HG02840 (cell line): Measurements from ENCODE around the gene MPZL2.

Experiments
- ATAC-seq: cut with Tn5 transposase; IDR thresholded peaks from one replicate; pipeline ENCODE4 v1.9.1; 2021; ENCODE audit warnings: mild to moderate bottlenecking, moderate library complexity, moderate number of reproducible peaks; ENCODE audit not compliant: unreplicated experiment, low FRiP score

The MPZL2 gene

GRCh38 chr11:118223570-118223969 lies 40.5 kb downstream of the MPZL2 start:
- ATAC-seq = no peak

GRCh38 chr11:118222437-118222836 lies 41.7 kb downstream of the MPZL2 start:
- ATAC-seq = no peak

GRCh38 chr11:118221419-118221818 lies 42.7 kb downstream of the MPZL2 start:
- no peak for ATAC-seq

GRCh38 chr11:118219732-118220131 lies 44.4 kb downstream of the MPZL2 start:
- ATAC-seq = no peak

GRCh38 chr11:118219244-118219643 lies 44.9 kb downstream of the MPZL2 start:
- no peak for ATAC-seq

GRCh38 chr11:118217575-118217974 lies 46.5 kb downstream of the MPZL2 start:
- ATAC-seq = no peak

GRCh38 chr11:118216621-118217481 lies 47.2 kb downstream of the MPZL2 start:
- peak; percentile 46 for ATAC-seq

GRCh38 chr11:118215765-118216164 lies 48.3 kb downstream of the MPZL2 start:
- ATAC-seq = no peak

GRCh38 chr11:118215262-118215661 lies 48.8 kb downstream of the MPZL2 start:
- ATAC-seq = no peak

GRCh38 chr11:118214210-118214914 lies 49.7 kb downstream of the MPZL2 start:
- ATAC-seq = no peak

GRCh38 chr11:118213781-118214180 lies 50.3 kb downstream of the MPZL2 start:
- no peak for ATAC-seq

GRCh38 chr11:118213201-118213600 lies 50.9 kb downstream of the MPZL2 start:
- ATAC-seq = no peak

- no peak for ATAC-seq
Measured at GRCh38 chr11:118212781-118213191, 51.3 kb downstream of the MPZL2 start.

GRCh38 chr11:118212131-118212725 lies 51.9 kb downstream of the MPZL2 start:
- no peak for ATAC-seq

GRCh38 chr11:118211006-118211405 lies 53.1 kb downstream of the MPZL2 start:
- no peak for ATAC-seq

GRCh38 chr11:118210323-118210722 lies 53.8 kb downstream of the MPZL2 start:
- ATAC-seq = no peak

- no peak for ATAC-seq
Measured at GRCh38 chr11:118209033-118209432, 55.1 kb downstream of the MPZL2 start.

- no peak for ATAC-seq
Measured at GRCh38 chr11:118207079-118207478, 57.0 kb downstream of the MPZL2 start.

GRCh38 chr11:118206391-118207031 lies 57.6 kb downstream of the MPZL2 start:
- ATAC-seq = no peak

- no peak for ATAC-seq
Measured at GRCh38 chr11:118205606-118206378, 58.3 kb downstream of the MPZL2 start.
